ENCODE results near the gene GLIS2.

The GLIS2 gene

DNA sequence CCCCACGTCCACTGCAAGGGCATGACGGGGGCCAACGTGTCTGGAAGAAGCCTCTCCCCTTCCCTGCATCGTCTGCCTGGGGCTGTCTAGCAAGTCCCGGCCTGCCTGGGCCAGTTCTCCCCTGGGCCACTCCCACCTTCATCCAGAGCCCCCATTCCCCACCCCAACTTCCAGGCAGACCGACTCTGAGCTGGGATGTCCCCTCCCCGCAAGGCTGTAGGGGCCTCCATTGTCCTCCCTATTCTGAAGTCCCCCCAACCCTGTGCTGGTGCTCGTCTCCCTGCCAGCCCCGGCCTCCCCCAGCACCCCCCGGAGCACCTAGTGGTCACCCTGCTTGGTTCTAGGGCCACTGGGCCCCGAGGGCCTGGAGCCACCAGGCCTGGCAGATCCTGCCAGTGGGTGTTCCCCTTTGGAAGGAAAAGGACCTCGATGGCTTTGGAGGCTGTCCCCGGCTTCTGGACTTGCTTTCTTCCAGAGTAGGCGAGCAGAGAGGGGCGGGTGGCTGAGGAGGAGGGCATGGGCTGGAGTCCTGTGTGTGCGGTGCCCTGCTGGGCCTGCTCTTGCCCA lies 4.8 kb downstream of the GLIS2 start:
- Histone ChIP-seq H3K9me3 (ENCODE audit: control insufficient read depth, insufficient read depth, low read depth, low read length) (no peaks in the 10 kb centered on the region), H3K36me3 (ENCODE audit: control insufficient read depth in 2 of 2, insufficient read depth in 1 of 2, low read length in 2 of 2) (no peaks in the 10 kb centered on the region), H3K27ac (ENCODE audit: extremely low read depth, low read depth, low read length) (no peak overlapping the region), H3K4me3 (ENCODE audit: low read depth, low read length) (no peak overlapping the region), H3K4me1 (ENCODE audit: control insufficient read depth, insufficient read depth, low read length) (peaks cover 4% of the 10 kb centered on the region; the same call in 1 of the 2 replicates)
- ChIA-PET CTCF (interaction anchor here (0.9 kb wide), 1 partner anchor 12 kb away, joined by 3 read pairs; no protein-coding TSS in a partner anchor), POLR2A (no interaction called here)
- TF ChIP-seq HOXD13 (CRISPR knock-in tag; IDR thresholded peaks at IDR 0.05; ENCODE audit: borderline replicate concordance) (no peak), ZNF19 (tag by site-specific recombination; IDR thresholded peaks at IDR 0.05; ENCODE audit: low read depth) (no peak), ZNF664 (tag by site-specific recombination; IDR thresholded peaks at IDR 0.05) (no peak), PATZ1 (tag by site-specific recombination; IDR thresholded peaks at IDR 0.05) (peak; percentile 61)

DNA sequence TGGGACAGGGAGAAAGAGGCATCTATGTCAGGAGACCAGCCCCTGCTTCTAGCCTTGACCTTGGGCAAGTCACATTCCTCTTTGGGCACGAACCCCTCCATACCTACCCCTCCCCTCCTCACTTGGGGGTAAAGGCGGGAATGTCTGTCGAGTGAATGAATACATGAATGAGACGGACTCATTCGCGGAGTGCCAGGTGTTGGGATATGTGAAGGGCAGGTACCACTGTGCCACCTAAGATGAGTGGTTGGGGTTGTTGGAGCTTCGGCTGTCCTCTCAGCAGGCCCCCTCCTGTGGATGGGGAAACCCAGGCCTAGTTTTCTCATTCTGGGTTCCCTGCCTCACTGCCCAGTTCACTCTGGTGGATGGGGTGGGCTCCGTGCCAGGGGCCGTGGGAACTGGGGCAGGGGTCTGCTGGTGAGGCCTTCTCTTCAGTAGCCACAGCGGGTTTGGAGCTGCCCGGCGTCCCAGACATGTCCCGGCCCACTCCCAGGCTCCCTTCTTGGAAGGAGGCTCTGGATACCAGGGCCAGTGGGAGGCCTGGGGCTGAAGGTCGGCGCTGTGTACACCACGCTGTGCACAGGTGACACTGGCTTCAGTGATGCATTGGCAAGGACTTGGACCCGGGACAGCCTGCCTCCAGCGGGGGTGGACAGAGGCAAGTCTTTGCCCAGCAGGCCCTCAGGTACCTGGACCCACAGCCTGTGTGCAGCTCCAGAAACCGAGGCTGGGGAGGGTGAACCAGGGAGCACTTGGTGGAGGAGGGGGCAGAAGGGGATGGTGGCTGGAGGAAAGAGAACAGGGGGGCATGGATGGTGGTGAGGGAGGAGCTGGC lies 5.6 kb downstream of the GLIS2 start:
- CTCF ChIA-PET: interaction anchor here (0.6 kb wide), 1 partner anchor 304 kb away, joined by 3 read pairs; no protein-coding TSS in a partner anchor
- peaks cover 4% of the 10 kb centered on the region; the same call in 1 of the 2 replicates for H3K4me1 ChIP-seq (ENCODE audit: control insufficient read depth, insufficient read depth, low read length)

More for the DNA sequence above, 5.6 kb downstream of the GLIS2 start:
- no peaks in the 10 kb centered on the region for H3K9me3 ChIP-seq (ENCODE audit: control insufficient read depth, insufficient read depth, low read depth, low read length)
- no peaks in the 10 kb centered on the region for H3K36me3 ChIP-seq (ENCODE audit: control insufficient read depth in 2 of 2, insufficient read depth in 1 of 2, low read length in 2 of 2)
- POLR2A ChIA-PET: interaction anchor here (0.6 kb wide), 1 partner anchor 14 kb away, joined by 4 read pairs; no protein-coding TSS in a partner anchor
- H3K27ac ChIP-seq (ENCODE audit: extremely low read depth, low read depth, low read length): no peak overlapping the region
- H3K4me3 ChIP-seq (ENCODE audit: low read depth, low read length): no peak overlapping the region
- TF ChIP-seq HIC1 (tag by site-specific recombination; IDR thresholded peaks at IDR 0.05) (0 out of 2 replicates have a peak, but pooled peaks have one; percentile 20), PATZ1 (tag by site-specific recombination; IDR thresholded peaks at IDR 0.05) (peak; percentile 38), ZNF19 (tag by site-specific recombination; IDR thresholded peaks at IDR 0.05; ENCODE audit: low read depth) (no peak)
